HG03558 (cell line): ENCODE results near the gene ILDR1.
"Not testable (repeated sequence)": the region's sequence is repeated elsewhere in the genome, so short reads cannot be mapped to it uniquely, and the experiment has no call there.

Experiments used
- ATAC-seq: cut with Tn5 transposase; IDR thresholded peaks from one replicate; pipeline ENCODE4 v1.9.1; 2021; ENCODE audit warnings: moderate number of reproducible peaks; ENCODE audit not compliant: unreplicated experiment; ENCODE audit errors: extremely low read depth

ILDR1 gene

GRCh38 chr3:122021811-122022401, at the start of gene ILDR1:
TSS of gene ILDR1 (minus strand) at chr3:122022247. CDS start at chr3:122022077, 170 bp downstream.
- no peak for ATAC-seq

- no peak for ATAC-seq
These were observed 45.7 kb upstream of the ILDR1 start for GRCh38 chr3:122067588-122068240.

- ATAC-seq: peak; percentile 35
These were observed 45.1 kb upstream of the ILDR1 start for GRCh38 chr3:122067214-122067550.

GRCh38 chr3:122066331-122067213, 44.5 kb upstream of the ILDR1 start:
- no peak for ATAC-seq

- no peak for ATAC-seq
These were observed 42.3 kb upstream of the ILDR1 start for GRCh38 chr3:122064326-122064725.

- ATAC-seq: no peak
These were observed 41.9 kb upstream of the ILDR1 start for GRCh38 chr3:122063908-122064307.

- ATAC-seq: no peak
These were observed 38.1 kb upstream of the ILDR1 start for GRCh38 chr3:122060040-122060698.

GRCh38 chr3:122058294-122058693, 36.2 kb upstream of the ILDR1 start:
- ATAC-seq: no peak

GRCh38 chr3:122057671-122058070, 35.6 kb upstream of the ILDR1 start:
- ATAC-seq: no peak

GRCh38 chr3:122055215-122055614, 33.2 kb upstream of the ILDR1 start, which contains the start of gene CD86:
TSS of gene CD86 (plus strand) at chr3:122055362. CDS start at chr3:122055490, 128 bp downstream.
- peak; percentile 87 for ATAC-seq

GRCh38 chr3:122052968-122053367, 30.9 kb upstream of the ILDR1 start:
- ATAC-seq: no peak

GRCh38 chr3:122047773-122048172, 25.7 kb upstream of the ILDR1 start:
- ATAC-seq: not testable (repeated sequence)

GRCh38 chr3:122047296-122047695, 25.2 kb upstream of the ILDR1 start:
- ATAC-seq: not testable (repeated sequence)

- ATAC-seq: no peak
These were observed 11.0 kb upstream of the ILDR1 start for GRCh38 chr3:122033023-122033422.

GRCh38 chr3:122032531-122032930, 10.5 kb upstream of the ILDR1 start:
- no peak for ATAC-seq

GRCh38 chr3:122031123-122031468, 9.0 kb upstream of the ILDR1 start:
- ATAC-seq: peak; percentile 18

GRCh38 chr3:122030381-122031122, 8.5 kb upstream of the ILDR1 start:
- ATAC-seq: peak; percentile 43

GRCh38 chr3:122025296-122025695, 3.2 kb upstream of the ILDR1 start:
- ATAC-seq: peak; percentile 72

GRCh38 chr3:122024800-122025199, 2.8 kb upstream of the ILDR1 start:
- ATAC-seq: no peak

- no peak for ATAC-seq
These were observed 1.4 kb upstream of the ILDR1 start for GRCh38 chr3:122023335-122023910.
